GM23248 (cell line): Measurements from ENCODE around the gene ETS1.
"Not testable (repeated sequence)": the region's sequence is repeated elsewhere in the genome, so short reads cannot be mapped to it uniquely, and the experiment has no call there.

ENCODE experiments used
- EZH2 ChIP-seq: fragments of 200-600 bp; sonication (generic); IDR thresholded peaks from 2 replicates; pipeline ENCODE4 v1.6.1; 2018; ENCODE audit warnings: antibody characterized with exemption, mild to moderate bottlenecking; ENCODE audit not compliant: insufficient read depth, poor library complexity, severe bottlenecking
- EZH2phosphoT487 ChIP-seq: fragments of 200-600 bp; sonication (generic); IDR thresholded peaks from 2 replicates; pipeline ENCODE4 v1.6.1; 2018; ENCODE audit warnings: antibody characterized with exemption, moderate library complexity, mild to moderate bottlenecking, low read depth; ENCODE audit not compliant: insufficient read depth

GRCh38 chr11:128450425-128450824 lies 136.9 kb downstream of the ETS1 start:
- TF ChIP-seq EZH2, EZH2phosphoT487: not testable (repeated sequence)
